HepG2 (cell line): Measurements from ENCODE around the gene ZNF773. TPM values are rescaled to one million over a fixed set of nuclear protein-coding genes. Genes with fewer than 3 reads are reported as not detected.

Source experiments
- EED ChIP-seq: sonication (generic); formaldehyde crosslinking; IDR thresholded peaks from 2 replicates; pipeline ENCODE4 v1.5.0; 2020; ENCODE audit warnings: mild to moderate bottlenecking, missing genetic modification reagents
- ELF4 ChIP-seq: sonication (generic); formaldehyde crosslinking; IDR thresholded peaks from 2 replicates; pipeline ENCODE4 v1.5.0; 2020; ENCODE audit warnings: missing genetic modification reagents, mild to moderate bottlenecking, moderate library complexity, borderline replicate concordance
- ESRRA ChIP-seq: sonication (generic); formaldehyde crosslinking; IDR thresholded peaks from 2 replicates; pipeline ENCODE4 v1.5.1; 2020; ENCODE audit warnings: mild to moderate bottlenecking, low read depth, missing genetic modification reagents
- FOXK1 ChIP-seq: sonication (generic); formaldehyde crosslinking; IDR thresholded peaks from 2 replicates; pipeline ENCODE4 v1.4.0; 2020; ENCODE audit warnings: low read depth, missing genetic modification reagents, borderline replicate concordance
- FOXP1 ChIP-seq, 2 experiments: fragments of 450-650 bp in 1 of 2; IDR thresholded peaks; 2 replicates each; pipeline ENCODE4 v1.6.1; 2017 to 2018; ENCODE audit warnings: antibody characterized with exemption in 1 of 2
- IKZF1 ChIP-seq: fragments of 450-650 bp; IDR thresholded peaks from 2 replicates; pipeline ENCODE4 v1.7.1; 2016
- ISL2 ChIP-seq: sonication (generic); formaldehyde crosslinking; IDR thresholded peaks from 2 replicates; pipeline ENCODE4 v1.5.0; 2020; ENCODE audit warnings: missing genetic modification reagents
- ISX ChIP-seq: sonication (generic); formaldehyde crosslinking; conservative IDR thresholded peaks from 2 replicates; pipeline ENCODE4 v1.5.0; 2020; ENCODE audit warnings: missing genetic modification reagents
- KAT8 ChIP-seq: IDR thresholded peaks from 2 replicates; pipeline ENCODE4 v1.6.1; 2016; ENCODE audit warnings: missing genetic modification reagents, missing compliant biosample characterization
- MED1 ChIP-seq: sonication (generic); formaldehyde crosslinking; IDR thresholded peaks from 2 replicates; pipeline ENCODE4 v1.4.0; 2020; ENCODE audit warnings: missing genetic modification reagents
- POLR2AphosphoS2 ChIP-seq: IDR thresholded peaks from 2 replicates; pipeline ENCODE4 v1.6.1; 2011; ENCODE audit warnings: low read depth, low read length, improper control_type of control experiment
- POLR2AphosphoS5 ChIP-seq: IDR thresholded peaks from 2 replicates; pipeline ENCODE4 v1.6.1; 2012; ENCODE audit warnings: low read depth, low read length
- RBM39 ChIP-seq: fragments of 200-400 bp; formaldehyde crosslinking; IDR thresholded peaks from one replicate; pipeline ENCODE4 v1.6.1; 2018; ENCODE audit warnings: antibody characterized with exemption, mild to moderate bottlenecking, low read depth, low read length; ENCODE audit not compliant: poor library complexity, severe bottlenecking
- TEAD2 ChIP-seq: sonication (generic); formaldehyde crosslinking; IDR thresholded peaks from 2 replicates; pipeline ENCODE4 v1.9.0; 2021; ENCODE audit warnings: missing genetic modification reagents
- ZBTB7B ChIP-seq: sonication (generic); formaldehyde crosslinking; IDR thresholded peaks from 2 replicates; pipeline ENCODE4 v1.4.0; 2020; ENCODE audit warnings: missing genetic modification reagents
- ZFP36 ChIP-seq: fragments of 150-350 bp; IDR thresholded peaks from 2 replicates; pipeline ENCODE4 v1.6.1; 2018; ENCODE audit warnings: borderline replicate concordance, low read length, low read depth; ENCODE audit not compliant: partially characterized antibody
- ZNF253 ChIP-seq: sonication (generic); formaldehyde crosslinking; IDR thresholded peaks from 2 replicates; pipeline ENCODE4 v1.8.0; 2022; ENCODE audit warnings: mild to moderate bottlenecking, missing genetic modification reagents, borderline replicate concordance
- ZNF296 ChIP-seq: sonication (generic); formaldehyde crosslinking; conservative IDR thresholded peaks from 2 replicates; pipeline ENCODE4 v1.5.0; 2020; ENCODE audit warnings: mild to moderate bottlenecking, missing genetic modification reagents
- ZNF484 ChIP-seq: sonication (generic); formaldehyde crosslinking; IDR thresholded peaks from 2 replicates; pipeline ENCODE4 v1.5.1; 2020; ENCODE audit warnings: mild to moderate bottlenecking, low read depth, missing genetic modification reagents, borderline replicate concordance
- ZNF746 ChIP-seq: sonication (generic); formaldehyde crosslinking; IDR thresholded peaks from 2 replicates; pipeline ENCODE4 v1.8.0; 2022; ENCODE audit warnings: mild to moderate bottlenecking, missing genetic modification reagents
- ZNF772 ChIP-seq: sonication (generic); formaldehyde crosslinking; IDR thresholded peaks from 2 replicates; pipeline ENCODE4 v1.5.0; 2020; ENCODE audit warnings: mild to moderate bottlenecking, missing genetic modification reagents
- polyA plus RNA-seq, 8 experiments: library from polyadenylated mRNA; depleted of rRNA in 3 of 8; stranded (reverse) in 7 of 8; unstranded in 1 of 8; fragments of >200 nt; fragmentation: Illumina TruSeq in 4 of 8; extraction: Trizol in 4 of 8; gene quantifications; 2 replicates each; pipeline versions ENCODE4 v1.2.1 to v1.2.3, GENCODE V29; 2011 to 2016; ENCODE audit warnings: low read depth in 4 of 8, missing spikeins in 1 of 8, mixed read lengths in 1 of 8; ENCODE audit not compliant: insufficient read depth in 1 of 8
- total RNA-seq, 5 experiments: library from RNA; depleted of rRNA; stranded (reverse); fragments of >200 nt; fragmentation: Illumina TruSeq; extraction: Trizol; gene quantifications; 2 replicates each; pipeline ENCODE4 v1.2.3, GENCODE V29; 2016; ENCODE audit warnings: low read depth in 1 of 5
- TF ChIP-seq, protein P1 (sequence below): sonication (generic); formaldehyde crosslinking; IDR thresholded peaks from 2 replicates; pipeline ENCODE4 v1.4.0; 2020; ENCODE audit warnings: missing genetic modification reagents
- TF ChIP-seq, protein P2 (sequence below): IDR thresholded peaks from 2 replicates; pipeline ENCODE4 v1.6.1; 2012; ENCODE audit warnings: inconsistent platforms
- TF ChIP-seq, protein P3 (sequence below): sonication (generic); formaldehyde crosslinking; conservative IDR thresholded peaks from 2 replicates; pipeline ENCODE4 v1.4.0; 2020; ENCODE audit warnings: missing genetic modification reagents
- TF ChIP-seq, protein P4 (sequence below): sonication (generic); formaldehyde crosslinking; IDR thresholded peaks from 2 replicates; pipeline ENCODE4 v1.4.0; 2020; ENCODE audit warnings: missing genetic modification reagents

ZNF773 gene
- total and polyA plus RNA-seq, 2 of the 13 experiments (the other 11 are each of a cell fraction or from before 2014, with no cell fraction given), result 5.7 to 6.7 TPM

DNA sequence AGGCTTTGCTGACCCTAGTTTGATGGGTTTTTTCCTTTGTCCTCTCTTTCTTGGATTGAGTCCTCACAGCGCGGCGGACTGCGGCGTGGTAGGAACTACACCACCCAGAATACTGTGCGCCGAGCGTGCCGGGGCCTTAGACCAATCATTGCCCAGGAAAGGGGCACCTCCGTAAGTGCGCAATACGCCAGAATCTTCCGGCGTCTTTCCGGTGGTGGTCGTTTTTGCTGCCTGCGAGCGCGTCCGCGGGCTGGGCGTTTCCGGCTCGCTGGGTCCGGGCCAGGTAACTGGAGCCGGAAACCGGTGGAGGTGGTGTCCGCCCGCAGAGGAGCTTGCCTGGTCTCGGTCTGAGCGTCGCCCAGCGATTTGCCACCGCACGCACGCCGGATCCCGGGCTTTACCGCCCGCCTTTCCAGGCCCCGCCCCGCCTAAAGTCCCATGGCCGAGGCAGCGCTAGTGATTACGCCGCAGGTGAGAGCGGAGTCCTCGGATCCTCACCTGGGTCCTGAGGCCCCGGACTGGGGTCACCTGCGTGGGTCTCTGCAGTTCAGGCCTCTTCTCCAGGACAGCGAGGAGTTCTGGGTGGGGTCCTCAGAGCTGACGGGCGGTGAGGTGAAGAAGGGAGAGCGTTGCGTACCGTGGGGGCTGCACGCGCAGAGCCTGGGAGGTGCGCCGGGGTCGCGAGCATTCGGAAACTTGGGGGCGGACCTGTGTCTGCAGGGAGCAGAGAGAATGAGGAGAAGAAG lies 27.6 kb downstream of the ZNF773 start, which contains the start of gene ZNF549 (continued):
- TF ChIP-seq FOXK1 (CRISPR knock-in tag), result peak; percentile 85; the same call in 1 of the 2 replicates
- 0 out of 2 replicates have a peak, but pooled peaks have one; percentile 72 for TF ChIP-seq ZNF253 (CRISPR knock-in tag)
- TF ChIP-seq POLR2AphosphoS2, result no peak
- no peak for TF ChIP-seq IKZF1
- peak; percentile 96 for TF ChIP-seq KAT8
- peak; percentile 57 for TF ChIP-seq MED1 (CRISPR knock-in tag)
- peak; percentile 31; the same call in 1 of the 2 replicates for TF ChIP-seq ESRRA
- TF ChIP-seq, protein P1, sequence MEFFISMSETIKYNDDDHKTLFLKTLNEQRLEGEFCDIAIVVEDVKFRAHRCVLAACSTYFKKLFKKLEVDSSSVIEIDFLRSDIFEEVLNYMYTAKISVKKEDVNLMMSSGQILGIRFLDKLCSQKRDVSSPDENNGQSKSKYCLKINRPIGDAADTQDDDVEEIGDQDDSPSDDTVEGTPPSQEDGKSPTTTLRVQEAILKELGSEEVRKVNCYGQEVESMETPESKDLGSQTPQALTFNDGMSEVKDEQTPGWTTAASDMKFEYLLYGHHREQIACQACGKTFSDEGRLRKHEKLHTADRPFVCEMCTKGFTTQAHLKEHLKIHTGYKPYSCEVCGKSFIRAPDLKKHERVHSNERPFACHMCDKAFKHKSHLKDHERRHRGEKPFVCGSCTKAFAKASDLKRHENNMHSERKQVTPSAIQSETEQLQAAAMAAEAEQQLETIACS (CRISPR knock-in tag), result no peak
- TF ChIP-seq EED, result peak; percentile 78
- no peak for TF ChIP-seq TEAD2 (CRISPR knock-in tag)
- TF ChIP-seq FOXP1 (IDR thresholded peaks at IDR 0.05), result no peak
- no peak for TF ChIP-seq FOXP1 (CRISPR knock-in tag; IDR thresholded peaks at IDR 0.05)
- no peak for TF ChIP-seq RBM39
- TF ChIP-seq ZFP36, result no peak
- 0 out of 2 replicates have a peak, but pooled peaks have one; percentile 24 for TF ChIP-seq ZNF296 (CRISPR knock-in tag)
- TF ChIP-seq ELF4 (CRISPR knock-in tag), result no peak; the same call in 1 of the 2 replicates
- TF ChIP-seq, protein P2, sequence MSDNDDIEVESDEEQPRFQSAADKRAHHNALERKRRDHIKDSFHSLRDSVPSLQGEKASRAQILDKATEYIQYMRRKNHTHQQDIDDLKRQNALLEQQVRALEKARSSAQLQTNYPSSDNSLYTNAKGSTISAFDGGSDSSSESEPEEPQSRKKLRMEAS, result peak; percentile 89
- TF ChIP-seq, protein P3, sequence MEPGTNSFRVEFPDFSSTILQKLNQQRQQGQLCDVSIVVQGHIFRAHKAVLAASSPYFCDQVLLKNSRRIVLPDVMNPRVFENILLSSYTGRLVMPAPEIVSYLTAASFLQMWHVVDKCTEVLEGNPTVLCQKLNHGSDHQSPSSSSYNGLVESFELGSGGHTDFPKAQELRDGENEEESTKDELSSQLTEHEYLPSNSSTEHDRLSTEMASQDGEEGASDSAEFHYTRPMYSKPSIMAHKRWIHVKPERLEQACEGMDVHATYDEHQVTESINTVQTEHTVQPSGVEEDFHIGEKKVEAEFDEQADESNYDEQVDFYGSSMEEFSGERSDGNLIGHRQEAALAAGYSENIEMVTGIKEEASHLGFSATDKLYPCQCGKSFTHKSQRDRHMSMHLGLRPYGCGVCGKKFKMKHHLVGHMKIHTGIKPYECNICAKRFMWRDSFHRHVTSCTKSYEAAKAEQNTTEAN, result no peak
- peak; percentile 89 for TF ChIP-seq ZBTB7B (CRISPR knock-in tag)
- TF ChIP-seq ZNF772, result no peak; the same call in 1 of the 2 replicates
- TF ChIP-seq ZNF746 (CRISPR knock-in tag), result no peak
- no peak for TF ChIP-seq ISX (CRISPR knock-in tag)
- TF ChIP-seq POLR2AphosphoS5, result peak; percentile 71
- TF ChIP-seq ISL2, result 0 out of 2 replicates have a peak, but pooled peaks have one; percentile 38
- no peak for TF ChIP-seq ZNF484 (CRISPR knock-in tag)
- TF ChIP-seq, protein P4, sequence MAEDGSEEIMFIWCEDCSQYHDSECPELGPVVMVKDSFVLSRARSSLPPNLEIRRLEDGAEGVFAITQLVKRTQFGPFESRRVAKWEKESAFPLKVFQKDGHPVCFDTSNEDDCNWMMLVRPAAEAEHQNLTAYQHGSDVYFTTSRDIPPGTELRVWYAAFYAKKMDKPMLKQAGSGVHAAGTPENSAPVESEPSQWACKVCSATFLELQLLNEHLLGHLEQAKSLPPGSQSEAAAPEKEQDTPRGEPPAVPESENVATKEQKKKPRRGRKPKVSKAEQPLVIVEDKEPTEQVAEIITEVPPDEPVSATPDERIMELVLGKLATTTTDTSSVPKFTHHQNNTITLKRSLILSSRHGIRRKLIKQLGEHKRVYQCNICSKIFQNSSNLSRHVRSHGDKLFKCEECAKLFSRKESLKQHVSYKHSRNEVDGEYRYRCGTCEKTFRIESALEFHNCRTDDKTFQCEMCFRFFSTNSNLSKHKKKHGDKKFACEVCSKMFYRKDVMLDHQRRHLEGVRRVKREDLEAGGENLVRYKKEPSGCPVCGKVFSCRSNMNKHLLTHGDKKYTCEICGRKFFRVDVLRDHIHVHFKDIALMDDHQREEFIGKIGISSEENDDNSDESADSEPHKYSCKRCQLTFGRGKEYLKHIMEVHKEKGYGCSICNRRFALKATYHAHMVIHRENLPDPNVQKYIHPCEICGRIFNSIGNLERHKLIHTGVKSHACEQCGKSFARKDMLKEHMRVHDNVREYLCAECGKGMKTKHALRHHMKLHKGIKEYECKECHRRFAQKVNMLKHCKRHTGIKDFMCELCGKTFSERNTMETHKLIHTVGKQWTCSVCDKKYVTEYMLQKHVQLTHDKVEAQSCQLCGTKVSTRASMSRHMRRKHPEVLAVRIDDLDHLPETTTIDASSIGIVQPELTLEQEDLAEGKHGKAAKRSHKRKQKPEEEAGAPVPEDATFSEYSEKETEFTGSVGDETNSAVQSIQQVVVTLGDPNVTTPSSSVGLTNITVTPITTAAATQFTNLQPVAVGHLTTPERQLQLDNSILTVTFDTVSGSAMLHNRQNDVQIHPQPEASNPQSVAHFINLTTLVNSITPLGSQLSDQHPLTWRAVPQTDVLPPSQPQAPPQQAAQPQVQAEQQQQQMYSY (CRISPR knock-in tag), result peak; percentile 86
